ENCODE data around the gene TXNRD3. TPM values are rescaled to one million over a fixed set of nuclear protein-coding genes. Genes with fewer than 3 reads are reported as not detected.

The TXNRD3 gene
- total RNA-seq, 1 experiment from 2014 or later = 12.9 TPM

- TF ChIP-seq, protein P1, sequence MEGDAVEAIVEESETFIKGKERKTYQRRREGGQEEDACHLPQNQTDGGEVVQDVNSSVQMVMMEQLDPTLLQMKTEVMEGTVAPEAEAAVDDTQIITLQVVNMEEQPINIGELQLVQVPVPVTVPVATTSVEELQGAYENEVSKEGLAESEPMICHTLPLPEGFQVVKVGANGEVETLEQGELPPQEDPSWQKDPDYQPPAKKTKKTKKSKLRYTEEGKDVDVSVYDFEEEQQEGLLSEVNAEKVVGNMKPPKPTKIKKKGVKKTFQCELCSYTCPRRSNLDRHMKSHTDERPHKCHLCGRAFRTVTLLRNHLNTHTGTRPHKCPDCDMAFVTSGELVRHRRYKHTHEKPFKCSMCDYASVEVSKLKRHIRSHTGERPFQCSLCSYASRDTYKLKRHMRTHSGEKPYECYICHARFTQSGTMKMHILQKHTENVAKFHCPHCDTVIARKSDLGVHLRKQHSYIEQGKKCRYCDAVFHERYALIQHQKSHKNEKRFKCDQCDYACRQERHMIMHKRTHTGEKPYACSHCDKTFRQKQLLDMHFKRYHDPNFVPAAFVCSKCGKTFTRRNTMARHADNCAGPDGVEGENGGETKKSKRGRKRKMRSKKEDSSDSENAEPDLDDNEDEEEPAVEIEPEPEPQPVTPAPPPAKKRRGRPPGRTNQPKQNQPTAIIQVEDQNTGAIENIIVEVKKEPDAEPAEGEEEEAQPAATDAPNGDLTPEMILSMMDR (IDR thresholded peaks at IDR 0.05; ENCODE audit: unreplicated experiment) = no peak
- no peak overlapping the region for H3K27ac Mint-ChIP-seq (ENCODE audit: low read depth, unreplicated experiment)
- ChIA-PET CTCF (interaction anchor here (0.7 kb wide), 1 partner anchor 530 kb away, joined by 3 read pairs; no protein-coding TSS in a partner anchor), POLR2A (no interaction called here)
- peaks cover 12% of the 10 kb centered on the region for H3K4me1 Mint-ChIP-seq (ENCODE audit: insufficient read depth, unreplicated experiment)
- no peaks in the 10 kb centered on the region for H3K27me3 Mint-ChIP-seq (ENCODE audit: insufficient read depth, unreplicated experiment)
- BruUV-seq (replicated peaks) = no TSS peak
- H3K9me3 Mint-ChIP-seq (ENCODE audit: unreplicated experiment) = no peaks in the 10 kb centered on the region
- peaks cover 37% of the 10 kb centered on the region for H3K36me3 Mint-ChIP-seq (ENCODE audit: insufficient read depth, unreplicated experiment)
- intact Hi-C loops (cut with micrococcal nuclease) = no loop called here
- H3K4me3 Mint-ChIP-seq (ENCODE audit: unreplicated experiment) = no peak overlapping the region
- no peak for DNase-seq (ENCODE audit: unreplicated experiment)
Measured at GRCh38 chr3:126646674-126647073, 8.2 kb downstream of the TXNRD3 start.

GRCh38 chr3:126644615-126645014 is 10.3 kb downstream of the TXNRD3 start:
- H3K9me3 Mint-ChIP-seq (ENCODE audit: unreplicated experiment) = no peaks in the 10 kb centered on the region
- H3K4me1 Mint-ChIP-seq (ENCODE audit: insufficient read depth, unreplicated experiment) = peaks cover 9% of the 10 kb centered on the region
- TF ChIP-seq, protein P1 (IDR thresholded peaks at IDR 0.05; ENCODE audit: unreplicated experiment) = no peak
- no peak overlapping the region for H3K27ac Mint-ChIP-seq (ENCODE audit: low read depth, unreplicated experiment)
- ChIA-PET POLR2A (interaction anchor here (2.9 kb wide), 1 partner anchor 10 kb away, joined by 10 read pairs; the partner anchor contains the start of gene TXNRD3), CTCF (no interaction called here)
- DNase-seq (ENCODE audit: unreplicated experiment) = no peak
- BruUV-seq (replicated peaks) = no TSS peak
- H3K36me3 Mint-ChIP-seq (ENCODE audit: insufficient read depth, unreplicated experiment) = peaks cover 57% of the 10 kb centered on the region
- no peak overlapping the region for H3K4me3 Mint-ChIP-seq (ENCODE audit: unreplicated experiment)
- H3K27me3 Mint-ChIP-seq (ENCODE audit: insufficient read depth, unreplicated experiment) = no peaks in the 10 kb centered on the region
- intact Hi-C loops (cut with micrococcal nuclease) = no loop called here

- no peak overlapping the region for H3K27ac Mint-ChIP-seq (ENCODE audit: low read depth, unreplicated experiment)
- TF ChIP-seq, protein P1 (IDR thresholded peaks at IDR 0.05; ENCODE audit: unreplicated experiment) = no peak
- no peak for DNase-seq (ENCODE audit: unreplicated experiment)
- H3K9me3 Mint-ChIP-seq (ENCODE audit: unreplicated experiment) = no peaks in the 10 kb centered on the region
- intact Hi-C loops (cut with micrococcal nuclease) = no loop called here
- ChIA-PET CTCF (interaction anchor here (1.2 kb wide), 1 partner anchor 24 kb away, joined by 3 read pairs; no protein-coding TSS in a partner anchor), POLR2A (interaction anchor here (0.8 kb wide), 1 partner anchor 16 kb away, joined by 3 read pairs; the partner anchor contains the start of gene TXNRD3)
- no peak overlapping the region for H3K4me3 Mint-ChIP-seq (ENCODE audit: unreplicated experiment)
- H3K4me1 Mint-ChIP-seq (ENCODE audit: insufficient read depth, unreplicated experiment) = no peaks in the 10 kb centered on the region
- peaks cover 70% of the 10 kb centered on the region for H3K36me3 Mint-ChIP-seq (ENCODE audit: insufficient read depth, unreplicated experiment)
- H3K27me3 Mint-ChIP-seq (ENCODE audit: insufficient read depth, unreplicated experiment) = no peaks in the 10 kb centered on the region
- BruUV-seq (replicated peaks) = no TSS peak
Measured at GRCh38 chr3:126638790-126639189, 16.1 kb downstream of the TXNRD3 start.

GRCh38 chr3:126636436-126636835 is 18.5 kb downstream of the TXNRD3 start:
- BruUV-seq (replicated peaks) = no TSS peak

More at GRCh38 chr3:126636436-126636835, 18.5 kb downstream of the TXNRD3 start:
- Mint-ChIP-seq H3K36me3 (ENCODE audit: insufficient read depth, unreplicated experiment) (peaks cover 53% of the 10 kb centered on the region), H3K4me1 (ENCODE audit: insufficient read depth, unreplicated experiment) (no peaks in the 10 kb centered on the region), H3K27me3 (ENCODE audit: insufficient read depth, unreplicated experiment) (no peaks in the 10 kb centered on the region), H3K27ac (ENCODE audit: low read depth, unreplicated experiment) (no peak overlapping the region), H3K9me3 (ENCODE audit: unreplicated experiment) (no peaks in the 10 kb centered on the region), H3K4me3 (ENCODE audit: unreplicated experiment) (no peak overlapping the region)
- TF ChIP-seq, protein P1 (IDR thresholded peaks at IDR 0.05; ENCODE audit: unreplicated experiment) = no peak
- ChIA-PET CTCF (interaction anchor here (0.6 kb wide), 1 partner anchor 801 kb away, joined by 4 read pairs; no protein-coding TSS in a partner anchor), POLR2A (interaction anchor here (0.6 kb wide), 1 partner anchor 34 kb away, joined by 3 read pairs; no protein-coding TSS in a partner anchor)
- DNase-seq (ENCODE audit: unreplicated experiment) = no peak
- intact Hi-C loops (cut with micrococcal nuclease) = no loop called here
